ENCODE results near the gene RAB38. TPM values are rescaled to one million over a fixed set of nuclear protein-coding genes. Genes with fewer than 3 reads are reported as not detected.

The RAB38 gene
- total RNA-seq, 2 donors from 2014 or later: 1.7 to 13.1 TPM

DNA sequence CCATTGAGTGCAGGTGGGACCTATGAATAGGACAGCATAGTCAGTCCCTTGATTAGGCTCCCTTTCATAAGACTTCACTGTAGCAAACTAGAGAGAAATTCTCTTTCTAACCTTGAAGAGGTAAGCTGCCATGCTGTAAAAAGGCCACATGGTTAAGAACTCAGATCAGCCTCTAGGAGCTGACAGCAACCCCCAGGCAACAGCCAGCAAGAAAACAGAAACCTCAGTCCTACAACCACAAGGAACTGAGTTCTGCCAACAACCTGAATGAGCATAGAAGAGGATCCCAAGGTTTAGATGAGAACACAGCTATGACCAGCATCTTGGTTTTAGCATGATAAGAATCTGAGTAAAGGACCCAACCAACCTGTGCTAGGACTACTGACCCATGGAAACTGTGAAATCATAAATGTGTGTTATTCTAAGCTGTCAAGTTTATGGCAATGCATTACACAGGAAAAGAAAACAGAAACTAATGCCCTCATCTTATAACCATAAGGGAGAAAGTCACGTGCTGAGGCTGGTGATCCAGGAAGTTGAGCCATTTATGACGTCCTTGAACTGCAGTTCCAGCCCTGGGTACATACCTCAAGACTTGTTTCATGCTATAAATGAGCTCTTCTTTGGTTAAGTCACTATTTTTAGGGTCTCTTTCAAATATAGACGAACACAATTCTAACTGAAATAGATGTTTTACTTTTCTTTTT, 43.3 kb downstream of the RAB38 start:
- ATAC-seq (no peak), DNase-seq (ENCODE audit: low spot score in 2 of 2) (no peak)
- no peaks in the 10 kb centered on the region for H3K36me3 Mint-ChIP-seq
- H3K9me3 Mint-ChIP-seq: no peaks in the 10 kb centered on the region
- no peak overlapping the region for H3K27ac Mint-ChIP-seq

DNA sequence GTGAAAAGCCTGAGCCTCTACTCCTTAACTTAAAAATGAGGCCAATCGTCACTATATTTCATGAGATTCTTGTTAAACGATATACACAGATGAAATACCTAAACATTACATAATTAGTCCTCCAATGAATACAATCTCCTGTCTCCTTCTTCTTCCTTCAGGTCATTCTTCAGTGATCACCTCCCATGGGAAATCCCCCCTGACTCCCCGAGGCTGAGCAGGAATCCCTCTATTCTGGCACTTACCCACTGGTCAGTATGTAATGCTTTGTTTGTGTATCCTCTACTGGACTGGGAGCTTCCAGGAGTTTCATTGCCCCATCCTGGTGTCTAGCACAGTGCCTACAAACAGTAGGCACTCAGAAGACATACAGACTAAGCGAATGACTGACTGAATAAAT, 52.3 kb downstream of the RAB38 start:
- H3K27ac Mint-ChIP-seq: no peak overlapping the region
- DNase-seq (ENCODE audit: low spot score in 2 of 2): no peak
- ATAC-seq: no peak
- H3K36me3 Mint-ChIP-seq: no peaks in the 10 kb centered on the region
- H3K9me3 Mint-ChIP-seq: no peaks in the 10 kb centered on the region

DNA sequence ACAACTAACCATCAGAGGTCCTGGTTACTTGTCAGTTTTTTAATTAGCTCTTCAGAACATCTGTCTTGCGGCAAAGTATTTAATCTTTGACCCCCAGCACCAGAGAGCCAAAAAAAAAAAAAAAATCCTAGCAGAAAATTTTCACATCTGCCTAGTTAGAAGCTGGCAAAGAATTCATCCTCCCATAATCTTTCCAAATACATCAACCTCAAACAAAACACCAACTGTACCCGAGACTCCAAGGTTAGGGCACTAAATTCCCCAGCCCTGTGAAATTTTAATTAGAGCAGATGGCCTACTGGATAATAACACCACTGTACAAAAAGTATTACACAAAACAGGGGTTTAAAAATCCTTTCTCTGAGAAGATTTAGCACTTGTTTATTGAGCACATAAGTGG, 55.7 kb downstream of the RAB38 start:
- no peak overlapping the region for H3K27ac Mint-ChIP-seq
- H3K36me3 Mint-ChIP-seq: no peaks in the 10 kb centered on the region
- H3K9me3 Mint-ChIP-seq: no peaks in the 10 kb centered on the region
- ATAC-seq: no peak
- DNase-seq (ENCODE audit: low spot score in 2 of 2): no peak

DNA sequence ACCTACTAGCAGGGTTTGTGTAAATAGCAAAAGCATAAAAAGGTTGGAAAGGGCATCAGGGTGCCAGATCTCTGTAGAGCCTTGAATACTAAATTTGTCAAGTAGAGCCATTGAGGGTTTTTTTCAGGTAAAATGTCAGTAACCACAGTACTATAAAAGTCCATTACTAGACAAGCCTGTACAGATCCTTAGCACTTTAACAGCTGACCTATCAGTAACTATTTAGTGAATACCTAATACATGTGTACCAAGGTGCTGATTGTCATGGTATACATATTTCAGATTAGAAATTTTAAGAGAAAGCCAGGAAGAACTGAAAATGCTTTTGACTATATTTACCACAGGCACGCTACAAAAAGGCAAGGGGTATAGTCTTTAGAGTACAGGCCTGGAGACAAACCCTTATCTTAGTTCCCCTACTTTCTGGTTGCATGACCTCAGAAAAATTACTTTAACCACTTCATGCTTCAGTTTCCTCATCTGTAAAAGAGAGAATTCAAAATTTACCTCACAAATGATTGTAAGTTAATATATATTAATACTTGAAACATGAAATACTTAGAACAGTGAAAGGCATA, 57.9 kb downstream of the RAB38 start:
- no peaks in the 10 kb centered on the region for H3K9me3 Mint-ChIP-seq
- no peaks in the 10 kb centered on the region for H3K36me3 Mint-ChIP-seq
- no peak overlapping the region for H3K27ac Mint-ChIP-seq

DNA sequence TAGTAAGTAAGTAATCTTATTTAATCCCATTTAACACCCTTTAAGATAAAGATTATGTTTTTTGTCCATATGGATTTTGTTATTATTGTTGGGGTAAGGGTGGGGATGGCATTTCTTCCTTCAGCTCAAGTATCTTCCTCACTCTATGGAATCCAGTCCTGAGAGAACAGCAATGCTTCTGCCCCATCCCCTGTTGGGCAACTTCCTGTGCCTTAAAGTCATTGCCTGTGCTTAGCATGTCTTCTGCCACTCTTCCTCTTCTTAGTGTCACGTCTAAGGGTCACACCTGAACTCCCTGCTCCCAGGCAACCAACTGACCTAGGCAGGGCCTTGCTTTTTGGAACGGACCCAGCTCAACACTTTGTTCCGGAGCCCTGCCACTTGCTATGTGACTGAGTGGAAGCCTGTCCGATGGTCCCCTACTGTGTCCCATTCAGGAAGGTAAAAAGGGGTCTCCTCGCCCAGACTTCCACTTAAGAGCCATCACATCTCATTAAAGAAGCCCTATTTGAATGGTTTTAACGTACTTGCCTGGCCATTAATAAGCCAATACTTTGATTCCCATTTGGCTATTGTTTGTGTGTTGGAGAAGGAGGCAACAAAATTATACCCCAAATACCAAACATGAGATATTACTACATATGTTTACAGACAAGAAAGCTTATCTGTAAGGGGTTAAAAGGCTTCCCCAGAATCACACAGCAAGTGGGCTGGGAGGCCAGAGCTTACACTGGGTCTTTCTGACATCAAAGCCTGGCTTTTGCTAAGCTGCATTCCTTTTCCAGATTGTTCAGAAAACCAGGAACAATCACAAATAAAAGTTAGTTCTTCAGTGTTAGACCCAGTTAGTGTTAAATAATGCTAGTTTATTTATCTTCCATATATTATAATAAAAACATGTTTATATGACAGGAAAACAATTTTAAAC, 59.2 kb downstream of the RAB38 start:
- no peaks in the 10 kb centered on the region for H3K9me3 Mint-ChIP-seq
- ATAC-seq (no peak), DNase-seq (ENCODE audit: low spot score in 2 of 2) (no peak)
- H3K36me3 Mint-ChIP-seq: no peaks in the 10 kb centered on the region
- no peak overlapping the region for H3K27ac Mint-ChIP-seq

More for the DNA sequence above, 57.9 kb downstream of the RAB38 start:
- no peak for DNase-seq (ENCODE audit: low spot score in 2 of 2)
- ATAC-seq: no peak

DNA sequence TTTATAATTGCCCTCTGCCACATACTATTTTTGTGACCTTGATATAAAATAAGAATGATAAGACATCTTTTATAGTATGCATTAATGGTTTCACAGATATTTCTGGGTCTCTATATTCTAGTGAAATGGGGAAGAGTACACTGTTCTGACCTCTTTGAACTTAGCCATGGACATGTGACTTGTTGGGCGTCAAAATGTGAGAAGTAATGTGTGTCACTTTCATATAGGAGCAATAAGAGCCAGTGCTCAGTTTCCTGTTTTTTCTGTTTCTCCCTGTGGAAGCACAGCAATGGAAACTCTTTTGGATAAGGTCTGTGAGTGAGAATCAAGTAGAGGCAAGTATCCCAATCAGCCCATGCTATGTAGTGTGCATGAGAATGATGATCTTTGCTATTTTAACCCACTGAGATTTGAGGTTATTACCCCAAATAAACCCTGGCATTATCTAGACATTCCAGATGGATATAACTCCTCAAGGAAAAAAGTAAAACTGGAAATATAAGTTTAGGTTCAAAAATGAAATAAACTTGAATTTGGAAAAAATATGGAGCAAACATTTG, 60.7 kb downstream of the RAB38 start:
- Mint-ChIP-seq H3K27ac (no peak overlapping the region), H3K36me3 (no peaks in the 10 kb centered on the region), H3K9me3 (no peaks in the 10 kb centered on the region)
- no peak for DNase-seq (ENCODE audit: low spot score in 2 of 2)
- no peak for ATAC-seq

DNA sequence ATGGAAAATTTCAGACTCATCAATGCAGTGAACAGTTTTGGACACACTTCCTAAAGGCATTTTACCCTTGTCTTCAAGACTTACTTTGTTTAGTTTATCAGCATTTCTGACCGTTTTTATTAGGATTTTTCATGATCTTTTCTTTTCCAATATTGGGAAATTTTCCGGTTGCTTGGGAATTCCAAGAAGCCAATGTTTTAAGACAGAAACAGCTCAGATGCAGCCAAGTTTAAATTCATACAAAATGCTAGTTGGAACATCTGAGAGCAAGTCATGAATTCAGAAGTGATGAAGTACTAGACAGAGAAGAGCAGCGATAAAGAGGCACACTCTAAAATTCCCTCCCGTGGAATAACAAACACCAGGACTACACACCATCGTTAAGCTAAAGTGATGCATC, 68.6 kb downstream of the RAB38 start:
- Mint-ChIP-seq H3K27ac (no peak overlapping the region), H3K9me3 (no peaks in the 10 kb centered on the region), H3K36me3 (no peaks in the 10 kb centered on the region)
- no peak for ATAC-seq
- DNase-seq (ENCODE audit: low spot score in 2 of 2): no peak

DNA sequence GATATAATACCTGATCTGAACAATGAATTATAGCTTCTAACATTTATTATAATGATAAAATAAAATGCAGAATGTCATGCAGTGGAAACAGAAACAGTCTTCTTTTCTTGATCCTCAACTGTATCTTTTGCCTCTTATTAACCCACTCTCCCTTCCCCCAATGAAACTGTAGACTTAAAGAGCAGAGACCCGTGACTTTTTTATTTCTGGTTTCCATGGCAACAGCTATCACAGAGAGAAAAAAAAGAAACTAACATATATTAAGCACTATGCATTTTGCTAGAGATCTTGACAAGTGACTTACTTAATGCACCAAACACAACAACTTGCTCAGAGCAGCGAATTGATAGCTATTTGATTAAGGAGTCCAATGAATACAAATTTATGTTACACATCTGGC, 69.3 kb downstream of the RAB38 start:
- no peaks in the 10 kb centered on the region for H3K9me3 Mint-ChIP-seq
- no peak for DNase-seq (ENCODE audit: low spot score in 2 of 2)
- no peaks in the 10 kb centered on the region for H3K36me3 Mint-ChIP-seq
- H3K27ac Mint-ChIP-seq: no peak overlapping the region
- no peak for ATAC-seq

DNA sequence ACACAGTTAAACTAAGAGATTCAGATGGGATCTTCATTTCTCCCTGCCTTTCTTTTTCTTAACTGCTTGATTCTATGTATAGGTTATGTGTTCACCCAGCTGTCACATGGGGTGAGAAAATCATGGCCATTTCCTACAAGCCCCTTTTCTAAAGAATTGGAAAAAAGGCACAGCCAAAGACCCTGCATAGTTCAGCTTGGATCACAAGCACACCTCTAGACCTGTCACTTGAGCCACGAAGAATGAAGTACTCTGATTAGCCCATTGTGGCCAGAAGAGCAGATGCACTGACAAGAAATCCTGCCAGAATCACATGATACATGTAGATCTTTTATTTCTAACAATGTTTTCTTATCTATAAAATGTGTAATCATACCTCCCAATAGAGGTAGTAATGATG, 69.7 kb downstream of the RAB38 start:
- H3K9me3 Mint-ChIP-seq: no peaks in the 10 kb centered on the region
- ATAC-seq: no peak
- H3K27ac Mint-ChIP-seq: no peak overlapping the region

DNA sequence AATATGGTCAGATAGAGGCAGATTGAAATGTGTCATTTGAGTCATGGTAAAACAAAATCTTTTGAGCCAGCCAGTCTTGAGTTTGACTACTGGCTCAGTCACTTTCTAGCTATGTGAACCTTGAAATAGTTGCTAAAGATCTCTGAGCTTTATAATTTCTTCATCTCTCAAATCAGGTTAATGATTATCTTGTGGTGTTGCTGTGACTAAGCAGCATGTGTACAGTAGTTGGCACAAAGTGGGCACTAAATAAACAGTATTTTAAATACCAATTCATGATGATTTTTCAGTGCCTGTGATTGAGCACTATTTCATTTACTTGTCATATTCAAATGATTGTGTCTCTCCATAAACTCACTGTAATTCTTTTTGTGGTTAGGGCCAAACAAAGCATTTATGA, 70.8 kb downstream of the RAB38 start:
- Mint-ChIP-seq H3K36me3 (no peaks in the 10 kb centered on the region), H3K27ac (no peak overlapping the region), H3K9me3 (no peaks in the 10 kb centered on the region)
- DNase-seq (ENCODE audit: low spot score in 2 of 2): no peak
- ATAC-seq: no peak

More for the DNA sequence above, 69.7 kb downstream of the RAB38 start:
- no peak for DNase-seq (ENCODE audit: low spot score in 2 of 2)
- H3K36me3 Mint-ChIP-seq: no peaks in the 10 kb centered on the region

DNA sequence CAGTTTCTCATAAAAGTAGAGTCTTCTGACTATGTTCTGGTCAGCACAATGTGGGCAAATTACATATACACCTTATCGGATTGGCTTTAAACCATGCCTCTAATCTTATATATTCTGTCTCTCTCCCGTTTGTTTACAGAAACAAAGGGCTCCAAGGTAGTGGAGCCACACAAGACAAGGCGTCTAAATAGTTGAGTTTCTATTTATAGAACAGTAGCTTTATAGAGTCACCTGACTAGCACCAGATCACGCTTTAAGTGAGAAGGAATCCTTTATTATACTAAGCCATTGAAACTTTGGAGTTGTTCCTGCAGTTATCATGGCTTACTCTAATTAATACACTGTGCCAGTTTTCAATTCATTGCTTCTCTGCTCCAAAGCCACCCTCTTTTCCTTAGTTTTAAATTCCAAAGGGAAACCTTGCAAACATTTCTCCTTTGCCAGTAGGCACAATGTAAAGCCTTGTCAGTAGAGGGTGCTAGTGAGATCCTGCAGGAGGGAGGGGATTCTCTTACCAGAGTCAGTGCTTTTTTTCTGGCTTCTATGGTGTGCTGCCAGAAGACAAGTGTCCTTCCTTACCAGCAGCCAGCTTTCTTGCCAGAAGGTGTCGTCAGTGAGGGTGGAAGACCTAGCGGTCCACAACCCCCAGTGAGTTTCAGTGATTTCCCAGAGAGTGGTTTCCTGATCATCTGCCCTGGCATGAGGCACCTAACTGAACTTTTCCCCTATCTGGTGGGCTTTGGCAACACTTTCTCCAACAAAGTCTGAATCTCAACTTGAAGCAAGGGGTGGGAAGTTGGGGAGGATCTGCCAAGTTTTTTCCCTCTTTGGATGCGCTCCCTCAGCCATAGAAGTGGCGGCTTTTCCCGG, 71.7 kb downstream of the RAB38 start:
- Mint-ChIP-seq H3K36me3 (no peaks in the 10 kb centered on the region), H3K9me3 (no peaks in the 10 kb centered on the region), H3K27ac (no peak overlapping the region)
- DNase-seq (ENCODE audit: low spot score in 2 of 2): peak in 1 of 2 donors; percentile 28
- peak; percentile 61 to 82 for ATAC-seq

DNA sequence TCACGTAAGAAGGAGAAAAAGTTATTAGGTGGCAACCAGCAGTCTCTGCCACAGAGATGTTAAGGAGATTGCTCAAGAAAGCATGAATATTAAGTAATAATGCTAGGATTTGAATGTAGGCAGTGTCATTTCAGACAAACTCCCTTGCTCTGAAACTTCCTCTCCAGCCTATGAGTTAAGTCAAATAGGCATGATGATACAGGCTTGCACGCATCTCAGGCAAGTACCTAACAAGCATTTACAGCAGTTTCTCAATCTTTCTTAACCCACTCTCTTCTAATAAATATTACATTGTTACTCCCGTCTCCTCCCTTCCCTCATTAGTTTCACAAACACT, 72.7 kb downstream of the RAB38 start:
- DNase-seq (ENCODE audit: low spot score in 2 of 2) (no peak), ATAC-seq (no peak)
- H3K27ac Mint-ChIP-seq: no peak overlapping the region
- H3K9me3 Mint-ChIP-seq: no peaks in the 10 kb centered on the region
- H3K36me3 Mint-ChIP-seq: no peaks in the 10 kb centered on the region

DNA sequence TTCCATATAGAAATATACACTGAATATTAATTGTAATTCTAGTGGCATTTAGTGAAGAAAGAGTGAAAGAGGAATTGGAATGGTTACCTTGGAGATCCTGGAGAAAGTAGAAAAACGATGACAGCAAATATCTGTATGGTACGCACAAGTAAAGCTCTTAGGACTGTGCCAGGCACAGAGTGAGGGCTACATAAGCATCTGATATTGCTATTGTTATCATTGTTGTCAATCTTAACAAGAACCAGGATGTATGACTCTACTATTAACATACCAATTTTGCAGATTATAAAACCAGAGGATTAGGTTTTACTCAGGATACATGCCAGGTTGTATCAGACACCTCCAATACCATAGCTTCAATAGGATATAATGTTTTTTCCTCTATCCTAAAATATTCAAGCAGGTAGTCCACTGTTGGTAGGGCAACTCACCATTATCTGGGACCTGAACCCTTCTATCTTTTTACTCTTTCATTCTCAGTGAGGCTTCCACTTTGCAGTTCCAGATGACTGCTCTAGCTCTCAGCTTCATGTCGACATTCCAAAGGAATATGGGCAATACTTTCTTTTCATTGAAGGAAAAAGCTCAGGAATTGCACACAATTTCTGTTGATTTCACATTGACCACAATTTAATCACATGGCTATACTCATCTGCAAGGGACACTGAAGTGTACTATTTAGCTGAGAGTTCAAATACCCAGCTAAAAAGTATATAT, 73.2 kb downstream of the RAB38 start:
- H3K27ac Mint-ChIP-seq: no peak overlapping the region
- no peaks in the 10 kb centered on the region for H3K36me3 Mint-ChIP-seq
- no peaks in the 10 kb centered on the region for H3K9me3 Mint-ChIP-seq
- ATAC-seq (no peak), DNase-seq (ENCODE audit: low spot score in 2 of 2) (no peak)

DNA sequence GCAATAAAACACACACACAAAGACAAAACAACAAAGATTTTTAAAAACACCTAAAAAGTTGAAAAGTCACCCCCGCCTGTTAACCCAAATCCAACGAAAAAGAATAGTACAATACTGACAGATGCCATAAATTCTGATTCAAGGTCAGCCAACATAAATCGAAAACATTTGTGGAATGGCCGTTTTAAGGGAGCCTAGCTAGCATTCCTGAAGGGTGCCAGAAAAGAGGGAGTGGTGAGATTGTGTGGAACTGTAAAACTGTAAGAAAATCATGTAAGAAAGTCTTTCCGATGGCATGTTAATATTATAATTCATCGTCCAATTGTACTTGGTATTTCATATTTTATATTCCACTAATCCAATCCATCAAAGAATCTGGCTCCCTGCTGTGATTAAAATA, 75.1 kb downstream of the RAB38 start:
- DNase-seq (ENCODE audit: low spot score in 2 of 2): no peak
- Mint-ChIP-seq H3K9me3 (no peaks in the 10 kb centered on the region), H3K27ac (no peak overlapping the region), H3K36me3 (no peaks in the 10 kb centered on the region)
- no peak for ATAC-seq

DNA sequence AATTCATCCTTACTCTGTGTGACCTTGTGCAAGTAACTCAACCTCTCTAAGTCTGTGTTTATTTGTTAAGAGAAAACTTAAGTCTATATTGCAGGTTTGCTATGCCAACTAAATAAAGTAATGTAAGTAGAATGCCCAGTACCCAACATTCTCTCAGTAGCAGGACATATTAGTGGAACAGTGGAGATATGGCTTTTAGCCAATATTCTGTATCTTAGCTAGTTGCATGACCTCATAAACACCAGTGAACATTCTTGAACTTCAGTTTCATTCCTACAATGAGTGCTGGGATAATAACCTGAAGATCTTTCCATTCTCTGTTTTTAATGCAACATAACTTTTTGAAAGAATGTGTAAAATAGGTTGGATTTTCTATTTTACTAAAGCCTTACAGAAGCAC, 77.0 kb downstream of the RAB38 start:
- ATAC-seq: no peak
- no peaks in the 10 kb centered on the region for H3K9me3 Mint-ChIP-seq
- H3K36me3 Mint-ChIP-seq: no peaks in the 10 kb centered on the region
- DNase-seq (ENCODE audit: low spot score in 2 of 2): no peak
- no peak overlapping the region for H3K27ac Mint-ChIP-seq

DNA sequence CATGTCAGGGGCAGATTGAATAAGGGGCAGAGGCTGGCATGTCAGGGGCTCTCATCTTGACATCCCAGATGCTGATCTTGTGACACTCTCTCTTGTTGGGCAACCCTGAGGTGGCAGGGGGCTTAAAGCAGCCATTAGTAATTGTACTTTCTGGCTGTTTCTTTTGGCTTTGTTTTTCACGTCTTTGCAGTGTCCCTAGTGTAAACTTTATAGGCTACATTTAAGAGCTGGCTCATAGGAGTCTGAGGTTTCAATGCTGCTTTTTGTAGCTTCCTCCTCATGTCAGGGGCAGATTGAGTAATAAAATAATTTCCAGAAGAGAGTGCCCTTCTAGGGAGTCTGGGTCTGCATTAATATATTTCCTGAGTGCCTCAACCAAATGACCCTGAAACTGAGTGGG, 86.1 kb downstream of the RAB38 start:
- no peaks in the 10 kb centered on the region for H3K9me3 Mint-ChIP-seq

More for the DNA sequence above, 86.1 kb downstream of the RAB38 start:
- no peaks in the 10 kb centered on the region for H3K36me3 Mint-ChIP-seq
- no peak overlapping the region for H3K27ac Mint-ChIP-seq
- DNase-seq (ENCODE audit: low spot score in 2 of 2): no peak
- no peak for ATAC-seq
